GM19193 (cell line): ENCODE results near the gene SSUH2.

Experiments
- POLR2A ChIP-seq: IDR thresholded peaks from 4 replicates; pipeline ENCODE4 v1.6.1; 2011; ENCODE audit not compliant: insufficient read depth, insufficient read length; ENCODE audit errors: extremely low read depth

The SSUH2 gene, protein sequence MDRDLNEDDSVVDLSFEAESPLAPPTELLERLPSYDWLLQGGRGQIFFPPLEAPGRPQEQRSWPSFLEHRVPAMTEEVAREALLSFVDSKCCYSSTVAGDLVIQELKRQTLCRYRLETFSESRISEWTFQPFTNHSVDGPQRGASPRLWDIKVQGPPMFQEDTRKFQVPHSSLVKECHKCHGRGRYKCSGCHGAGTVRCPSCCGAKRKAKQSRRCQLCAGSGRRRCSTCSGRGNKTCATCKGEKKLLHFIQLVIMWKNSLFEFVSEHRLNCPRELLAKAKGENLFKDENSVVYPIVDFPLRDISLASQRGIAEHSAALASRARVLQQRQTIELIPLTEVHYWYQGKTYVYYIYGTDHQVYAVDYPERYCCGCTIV

DNA sequence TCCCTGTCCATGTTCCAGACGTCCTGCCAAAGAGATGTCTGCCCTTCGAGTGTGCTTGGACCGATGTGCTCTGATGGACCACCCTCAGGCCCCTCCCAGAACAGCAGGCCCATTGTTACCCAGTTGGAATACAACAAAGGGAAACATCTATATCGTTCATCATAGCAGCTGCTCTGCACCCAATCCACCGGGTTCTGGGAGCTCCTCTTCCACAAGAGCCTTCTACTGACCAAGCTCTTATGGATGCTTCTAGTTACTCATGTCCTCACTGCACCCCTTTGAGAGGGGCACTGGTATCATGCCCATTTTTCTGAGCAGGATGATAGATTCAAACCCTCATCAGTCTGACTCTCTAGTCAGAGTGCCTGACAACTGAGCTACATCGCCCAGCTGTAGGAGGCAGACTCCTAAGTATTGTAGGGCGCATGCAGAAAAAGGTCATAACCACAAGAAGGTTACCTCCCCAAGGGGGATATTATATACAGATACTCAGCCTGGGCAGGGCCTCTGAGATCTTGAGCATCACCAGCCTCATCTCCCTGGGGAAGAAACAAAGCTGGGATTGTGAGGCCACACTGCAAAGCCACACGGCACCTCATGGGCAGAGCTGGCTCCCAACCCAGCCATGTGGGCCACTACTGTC, at the start of gene SSUH2:
Gene SSUH2, minus strand, starts transcription at position 51 of the 643 bp plus-strand sequence. Its CDS starts 40 bp downstream, at position 11.
- TF ChIP-seq POLR2A = no peak

DNA sequence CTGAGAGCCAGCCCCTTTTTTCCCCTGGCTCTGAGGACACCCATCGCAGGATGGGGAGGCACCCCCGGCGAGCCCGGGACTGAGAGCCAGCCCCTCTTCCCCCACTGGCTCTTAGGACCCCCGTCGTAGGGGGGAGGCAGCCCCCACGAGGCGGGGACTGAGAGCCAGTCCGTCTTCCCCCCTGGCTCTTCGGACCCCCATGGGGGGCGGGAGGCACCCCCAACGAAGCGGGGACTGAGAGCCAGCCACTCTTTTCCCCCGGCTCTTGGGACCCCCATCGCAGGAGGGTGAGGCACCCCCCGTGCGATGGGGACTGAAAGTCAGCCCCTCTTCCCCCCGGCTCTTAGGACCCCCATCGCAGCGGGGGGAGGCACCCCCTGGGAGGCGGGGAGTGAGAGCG, 36.8 kb upstream of the SSUH2 start:
- no peak for TF ChIP-seq POLR2A

DNA sequence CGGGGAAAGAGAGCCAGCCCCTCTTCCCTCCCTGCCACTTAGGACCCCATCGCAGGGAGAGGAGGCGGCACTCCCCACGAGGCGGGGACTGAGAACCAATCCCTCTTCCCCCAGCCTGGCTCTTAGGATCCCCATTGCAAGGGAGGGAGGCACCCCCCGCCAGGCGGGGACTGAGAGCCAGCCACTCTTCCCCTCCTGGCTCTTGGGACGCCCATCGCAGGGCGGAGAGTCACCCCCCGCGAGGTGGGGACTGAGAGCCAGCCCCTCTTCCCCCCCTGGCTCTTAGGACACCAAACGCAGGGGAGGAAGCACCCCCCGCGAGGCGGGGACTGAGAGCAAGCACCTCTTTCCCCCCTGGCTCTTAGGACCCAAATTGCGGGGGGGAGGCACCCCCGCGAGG, 34.2 kb upstream of the SSUH2 start:
- TF ChIP-seq POLR2A = no peak

DNA sequence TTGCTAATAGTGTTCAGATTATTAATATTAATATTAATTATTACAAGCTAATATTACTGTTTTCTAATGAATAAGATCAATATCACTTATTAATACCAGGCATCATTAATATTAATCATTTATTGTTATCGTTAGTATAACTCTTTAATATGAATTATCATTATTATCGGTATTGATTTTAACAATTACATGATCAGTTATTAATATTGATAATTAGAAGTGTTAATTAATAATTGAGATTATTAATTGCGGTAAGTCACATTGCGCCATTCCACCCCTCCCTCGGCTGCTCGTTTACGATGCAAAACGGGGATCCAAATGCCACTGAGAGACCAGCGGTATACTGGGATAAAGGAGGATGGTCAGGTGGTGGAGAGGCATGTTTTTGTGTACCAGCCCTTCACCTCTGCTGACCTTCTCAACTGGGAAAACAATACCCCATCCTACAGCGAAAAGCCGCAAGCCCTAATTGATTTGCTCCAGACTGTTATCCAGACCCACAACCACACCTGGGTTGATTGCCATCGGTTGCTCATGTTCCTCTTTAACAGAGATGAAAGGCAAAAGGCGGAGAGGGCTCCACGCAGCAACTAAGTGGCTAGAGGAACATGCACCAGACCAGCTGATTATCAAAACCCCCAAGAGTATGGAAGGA, 28.6 kb upstream of the SSUH2 start:
- TF ChIP-seq POLR2A = no peak

DNA sequence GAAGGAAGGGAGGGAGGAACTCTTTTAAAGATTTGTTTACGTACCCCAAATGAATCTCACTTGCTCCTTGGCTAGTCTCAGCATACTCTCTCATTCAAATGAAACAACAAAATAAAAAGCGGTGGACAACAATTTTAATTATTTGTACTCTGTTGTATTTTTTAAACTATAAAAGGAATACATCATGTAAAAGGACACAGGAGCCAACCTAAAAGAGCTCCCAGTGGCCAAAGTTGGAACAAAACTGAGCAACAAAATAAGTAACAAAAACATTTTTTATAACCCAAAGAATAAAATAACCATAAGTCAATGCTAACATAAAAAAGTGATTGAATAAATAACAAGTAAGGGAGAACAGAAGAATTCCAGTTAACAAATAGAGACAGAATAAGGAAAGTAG, 24.4 kb upstream of the SSUH2 start:
- TF ChIP-seq POLR2A = no peak

DNA sequence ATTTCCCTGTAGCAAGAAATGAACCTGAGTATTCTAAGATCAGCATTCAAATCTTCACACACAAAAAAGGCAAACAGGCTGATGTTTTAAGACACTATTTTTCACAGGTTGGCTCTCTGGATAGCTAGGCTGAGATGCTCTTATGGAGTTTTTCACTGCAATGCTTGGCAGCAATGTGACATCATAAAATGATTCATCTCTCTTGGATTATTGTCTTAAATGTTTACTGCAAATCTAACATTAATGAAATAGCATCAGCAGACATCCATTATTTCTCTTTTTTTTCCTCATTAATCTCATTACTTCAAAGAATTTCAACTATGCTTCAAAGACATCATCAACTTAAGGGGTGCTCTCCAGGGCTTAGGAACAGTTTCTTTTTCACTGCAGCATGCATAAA, 23.6 kb upstream of the SSUH2 start:
- TF ChIP-seq POLR2A = no peak

DNA sequence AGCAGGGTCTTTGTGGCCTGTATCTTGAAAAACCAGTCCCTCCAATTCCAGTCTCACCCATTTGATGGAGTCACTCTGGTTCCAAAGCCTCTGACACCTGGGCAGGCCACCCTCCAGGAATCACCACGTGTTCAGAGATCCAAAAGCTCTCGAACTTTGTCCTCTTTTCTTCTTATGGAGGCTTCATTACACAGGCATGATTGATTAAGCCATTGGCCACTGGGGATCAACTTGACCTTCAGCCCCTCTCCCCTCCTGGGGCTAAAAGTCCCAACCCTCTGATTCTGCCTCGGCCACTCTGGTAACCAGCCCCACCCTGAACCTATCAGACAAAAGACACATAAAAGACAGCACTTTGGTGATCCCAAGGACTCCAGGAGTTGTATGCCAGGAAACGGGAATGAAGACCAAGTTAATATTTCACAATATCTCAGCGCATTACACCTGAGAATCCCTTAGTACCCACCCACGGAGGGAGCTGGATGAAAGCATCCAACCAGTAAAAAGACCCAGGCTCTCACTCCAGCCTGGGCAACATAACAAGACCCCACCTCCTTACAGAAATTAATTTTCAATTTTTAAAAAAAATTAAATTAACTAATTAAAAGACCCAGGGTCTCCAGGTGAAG, 23.0 kb upstream of the SSUH2 start:
- TF ChIP-seq POLR2A = no peak

DNA sequence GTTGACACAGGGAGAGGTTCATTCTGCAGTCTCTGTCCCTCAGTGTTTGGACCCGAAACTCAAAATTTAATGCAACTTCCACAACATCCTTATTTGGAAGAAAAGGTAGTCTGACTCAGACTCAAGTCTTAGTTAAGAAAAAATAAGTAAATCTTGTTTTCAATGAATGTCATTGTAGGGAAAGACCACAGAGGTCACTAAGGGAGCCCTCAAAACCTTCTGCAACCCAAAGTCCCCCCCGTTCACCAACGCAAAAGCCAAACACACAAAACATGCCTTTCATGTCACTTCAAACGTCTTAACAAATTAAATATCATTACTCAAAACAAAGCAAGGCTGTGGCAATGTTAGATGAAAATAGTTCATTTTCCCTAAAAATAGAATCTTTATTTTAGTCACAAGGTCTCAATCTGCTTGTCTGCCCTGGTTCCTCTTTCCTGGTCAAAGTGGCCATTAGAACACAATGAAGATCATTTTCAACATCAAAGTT, 20.9 kb upstream of the SSUH2 start:
- TF ChIP-seq POLR2A = no peak

DNA sequence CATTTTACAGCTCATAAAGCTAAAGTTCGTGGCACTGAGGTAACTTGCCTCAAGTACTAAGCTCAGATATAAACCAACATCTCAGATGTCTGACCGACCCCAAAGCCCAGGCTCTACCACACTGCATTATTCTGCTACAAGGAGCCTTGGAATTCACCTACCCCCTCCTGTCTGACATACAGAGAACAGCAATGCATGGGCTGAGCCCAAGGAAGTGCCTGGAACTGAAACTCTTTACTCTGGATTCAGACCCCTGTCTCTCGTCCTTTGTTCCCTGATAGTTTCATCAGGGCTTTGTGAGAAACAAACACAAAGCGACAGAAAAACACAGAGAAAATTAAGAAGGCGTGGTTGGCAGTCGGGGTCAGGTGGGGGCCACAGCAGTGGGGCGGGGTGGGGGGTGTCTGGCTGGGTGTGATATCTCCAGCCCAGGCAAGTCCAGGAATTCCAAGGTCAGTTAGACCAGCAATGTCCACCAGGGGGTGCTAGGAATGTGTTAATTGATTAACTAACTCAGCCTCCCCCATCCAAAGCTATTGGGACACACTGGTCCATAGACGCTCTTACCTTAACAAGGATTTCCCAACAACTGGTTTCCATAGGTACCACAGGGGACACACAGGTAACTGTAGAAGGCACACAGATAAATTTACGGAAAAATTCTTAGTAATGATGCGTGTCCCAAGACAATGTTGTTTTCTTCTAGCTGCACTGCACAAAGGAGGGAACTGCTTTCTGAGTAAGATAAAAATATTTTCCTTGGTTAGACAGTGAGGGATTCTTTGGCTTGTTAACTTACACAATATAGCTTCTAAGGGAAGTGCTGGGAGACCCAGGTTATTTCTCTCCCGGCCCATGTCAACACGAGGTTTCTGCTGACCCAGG, 18.8 kb upstream of the SSUH2 start:
- no peak for TF ChIP-seq POLR2A

DNA sequence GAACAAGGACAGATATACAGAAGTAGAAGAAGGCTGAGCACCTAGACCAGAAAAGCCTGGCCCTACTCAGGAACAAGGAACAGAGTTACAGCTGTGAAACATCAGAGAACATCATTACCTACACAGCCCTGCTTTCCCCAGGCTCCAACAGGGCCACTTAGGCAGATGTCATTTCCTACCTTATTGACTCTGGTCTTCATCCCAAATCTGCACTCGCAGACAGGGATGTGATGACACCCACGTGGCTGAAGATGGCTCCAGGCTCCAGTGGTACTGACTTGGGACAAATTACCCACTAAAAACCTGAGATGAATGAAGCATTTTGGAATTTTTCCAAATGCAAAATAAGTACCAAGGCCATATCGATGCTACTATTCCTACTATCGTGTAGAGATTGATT, 18.0 kb upstream of the SSUH2 start:
- TF ChIP-seq POLR2A = no peak

DNA sequence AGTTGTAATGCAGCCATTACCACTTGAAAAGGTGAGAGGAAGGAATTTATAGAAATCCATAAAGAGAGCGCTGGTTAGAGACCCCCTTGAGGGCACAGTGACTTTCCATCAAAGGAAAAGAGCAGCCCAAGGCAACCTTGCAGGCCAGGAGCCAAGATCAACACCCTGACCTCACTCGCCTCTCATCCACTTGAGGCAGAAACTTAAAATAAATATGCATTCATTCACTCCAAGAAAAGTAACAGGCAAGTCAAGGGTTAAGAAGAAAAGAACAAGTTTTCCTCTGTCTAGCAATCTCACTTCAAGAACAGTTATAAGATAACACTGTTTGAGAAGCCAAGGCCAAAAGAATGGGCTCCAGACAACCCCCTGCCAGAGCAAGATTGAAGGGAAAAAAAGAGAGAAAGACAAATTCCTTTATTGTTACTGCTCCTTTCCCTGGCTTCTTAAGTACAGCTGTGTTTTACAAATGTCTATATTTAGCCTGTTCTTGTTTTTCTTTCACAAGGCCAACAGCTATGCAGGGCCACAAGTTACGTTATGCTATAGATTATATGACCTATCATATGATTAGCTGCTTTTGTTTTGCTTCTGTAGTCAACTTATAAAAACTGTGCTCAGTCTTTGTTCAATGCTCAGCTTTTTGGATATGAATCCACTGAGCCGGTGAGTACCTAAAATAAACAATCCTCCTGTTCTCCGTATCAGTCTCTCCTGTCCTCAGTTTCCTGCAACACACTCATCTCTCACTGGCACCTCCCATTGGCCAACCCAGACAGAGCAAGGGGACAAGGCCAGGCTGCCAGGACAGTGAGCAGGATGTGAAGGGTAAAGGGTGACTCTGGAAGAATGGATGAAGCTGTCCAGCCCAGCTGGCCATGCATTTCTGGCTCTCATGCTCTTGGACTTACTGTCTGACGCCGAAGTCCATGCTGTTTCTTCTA, 15.8 kb upstream of the SSUH2 start:
- TF ChIP-seq POLR2A = no peak

DNA sequence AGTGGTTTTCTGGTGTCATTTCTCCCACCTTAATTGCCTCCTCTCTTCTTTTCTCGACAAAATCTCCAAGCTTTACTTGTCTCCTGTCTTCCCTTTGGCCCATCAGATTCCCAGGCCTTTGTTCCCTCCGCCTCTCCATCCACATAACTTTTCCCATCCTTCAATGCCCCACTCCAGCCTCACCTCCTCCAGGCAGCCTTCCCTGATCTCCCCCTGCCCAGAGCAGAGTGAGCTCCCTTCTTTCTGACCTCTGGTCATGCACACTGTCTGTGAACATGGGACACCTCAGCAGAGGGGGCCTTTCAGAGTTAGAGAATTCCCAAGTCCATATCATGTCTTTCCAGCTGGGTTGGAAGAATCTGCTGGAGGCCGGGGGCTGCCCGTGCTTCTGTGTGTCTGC, 14.6 kb upstream of the SSUH2 start:
- no peak for TF ChIP-seq POLR2A
